Measurements from ENCODE around the gene PLXNA4.
"Not testable (repeated sequence)": the region's sequence is repeated elsewhere in the genome, so short reads cannot be mapped to it uniquely, and the experiment has no call there.

PLXNA4 gene

GRCh38 chr7:132203021-132203420 lies 373.2 kb downstream of the PLXNA4 start:
- no peak for DNase-seq (ENCODE audit: low spot score)

GRCh38 chr7:132202541-132202940 lies 373.7 kb downstream of the PLXNA4 start:
- DNase-seq (ENCODE audit: low spot score) = no peak

- DNase-seq (ENCODE audit: low spot score) = no peak
Observed at GRCh38 chr7:132200141-132200540, 376.1 kb downstream of the PLXNA4 start.

GRCh38 chr7:132199626-132200025 lies 376.6 kb downstream of the PLXNA4 start:
- no peak for DNase-seq (ENCODE audit: low spot score)

GRCh38 chr7:132197772-132198171 lies 378.5 kb downstream of the PLXNA4 start:
- DNase-seq (ENCODE audit: low spot score) = no peak

- no peak for DNase-seq (ENCODE audit: low spot score)
Observed at GRCh38 chr7:132193898-132194297, 382.4 kb downstream of the PLXNA4 start.

- no peak for DNase-seq (ENCODE audit: low spot score)
Observed at GRCh38 chr7:132192809-132193208, 383.5 kb downstream of the PLXNA4 start.

GRCh38 chr7:132191418-132191817 lies 384.9 kb downstream of the PLXNA4 start:
- DNase-seq (ENCODE audit: low spot score) = no peak

- no peak for DNase-seq (ENCODE audit: low spot score)
Observed at GRCh38 chr7:132190683-132191082, 385.6 kb downstream of the PLXNA4 start.

GRCh38 chr7:132189881-132190280 lies 386.4 kb downstream of the PLXNA4 start:
- no peak for DNase-seq (ENCODE audit: low spot score)

GRCh38 chr7:132187869-132188789 lies 388.1 kb downstream of the PLXNA4 start:
- no peak for DNase-seq (ENCODE audit: low spot score)

- no peak for DNase-seq (ENCODE audit: low spot score)
Observed at GRCh38 chr7:132187391-132187790, 388.9 kb downstream of the PLXNA4 start.

GRCh38 chr7:132185150-132185549 lies 391.1 kb downstream of the PLXNA4 start:
- no peak for DNase-seq (ENCODE audit: low spot score)

GRCh38 chr7:132183781-132184380 lies 392.4 kb downstream of the PLXNA4 start:
- DNase-seq (ENCODE audit: low spot score) = no peak

GRCh38 chr7:132182992-132183391 lies 393.3 kb downstream of the PLXNA4 start:
- DNase-seq (ENCODE audit: low spot score) = no peak

- DNase-seq (ENCODE audit: low spot score) = no peak
Observed at GRCh38 chr7:132181946-132182685, 394.2 kb downstream of the PLXNA4 start.

- no peak for DNase-seq (ENCODE audit: low spot score)
Observed at GRCh38 chr7:132181371-132181770, 394.9 kb downstream of the PLXNA4 start.

GRCh38 chr7:132180481-132180880 lies 395.8 kb downstream of the PLXNA4 start:
- no peak for DNase-seq (ENCODE audit: low spot score)

- DNase-seq (ENCODE audit: low spot score) = no peak
Observed at GRCh38 chr7:132179681-132180080, 396.6 kb downstream of the PLXNA4 start.

- no peak for DNase-seq (ENCODE audit: low spot score)
Observed at GRCh38 chr7:132179080-132179430, 397.2 kb downstream of the PLXNA4 start.

- DNase-seq (ENCODE audit: low spot score) = not testable (repeated sequence)
Observed at GRCh38 chr7:132178402-132179079, 397.7 kb downstream of the PLXNA4 start.

- DNase-seq (ENCODE audit: low spot score) = no peak
Observed at GRCh38 chr7:132177708-132178401, 398.4 kb downstream of the PLXNA4 start.
